ENCODE data around the gene IFNL3.
"Not testable (repeated sequence)": the region's sequence is repeated elsewhere in the genome, so short reads cannot be mapped to it uniquely, and the experiment has no call there.

Gene IFNL3

DNA sequence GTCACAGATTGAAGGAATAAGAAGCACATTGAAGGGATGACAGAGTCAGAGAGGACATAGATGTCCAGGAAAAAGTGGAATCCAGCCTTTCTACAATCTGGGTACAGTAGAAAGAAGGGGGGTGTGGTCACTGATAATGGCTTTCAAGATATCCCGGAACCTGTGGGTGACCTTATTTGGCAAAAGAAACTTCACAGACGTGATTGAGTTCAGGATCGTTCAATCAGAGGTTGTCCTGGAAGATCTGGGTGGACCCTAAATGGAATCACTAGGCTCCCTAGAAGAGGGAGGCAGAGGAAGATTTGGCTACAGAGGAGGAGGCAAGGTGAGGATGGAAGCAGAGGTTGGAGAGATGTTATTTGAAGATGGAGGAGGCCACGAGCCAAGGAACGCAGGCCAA, 27.7 kb downstream of the IFNL3 start:
- H3K4me1 Mint-ChIP-seq: no peaks in the 10 kb centered on the region
- no peak for DNase-seq
- no peaks in the 10 kb centered on the region for H3K9me3 Mint-ChIP-seq
- H3K27me3 Mint-ChIP-seq: peaks cover 58% of the 10 kb centered on the region
- no peaks in the 10 kb centered on the region for H3K36me3 Mint-ChIP-seq
- no peak overlapping the region for H3K27ac Mint-ChIP-seq
- H3K4me3 Mint-ChIP-seq: no peak overlapping the region
- CTCF ChIA-PET: no interaction called here

DNA sequence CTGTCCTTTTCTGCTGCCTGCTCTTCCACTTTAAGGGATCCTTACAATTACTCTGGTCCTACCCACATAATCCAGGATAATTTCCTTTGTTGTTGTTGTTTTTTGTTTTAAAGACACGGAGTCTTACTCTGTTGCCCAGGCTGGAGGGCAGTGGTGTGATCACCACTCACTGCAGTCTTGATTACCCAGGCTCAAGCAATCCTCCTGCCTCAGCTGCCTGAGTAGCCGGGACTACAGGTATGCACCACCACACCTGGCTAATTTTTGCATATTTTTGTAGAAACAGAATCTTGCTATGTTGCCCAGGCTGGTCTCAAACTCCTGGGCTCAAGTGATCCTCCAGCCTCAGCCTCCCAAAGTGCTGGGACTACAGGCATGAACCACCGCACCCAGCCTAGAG, 29.5 kb downstream of the IFNL3 start:
- not testable (repeated sequence) for H3K4me1 Mint-ChIP-seq, H3K9me3 Mint-ChIP-seq, H3K36me3 Mint-ChIP-seq, H3K4me3 Mint-ChIP-seq, H3K27ac Mint-ChIP-seq, DNase-seq
- peaks cover 49% of the 10 kb centered on the region for H3K27me3 Mint-ChIP-seq
- CTCF ChIA-PET: interaction anchor here (1.5 kb wide), 1 partner anchor 105 kb away, joined by 5 read pairs; no protein-coding TSS in a partner anchor

DNA sequence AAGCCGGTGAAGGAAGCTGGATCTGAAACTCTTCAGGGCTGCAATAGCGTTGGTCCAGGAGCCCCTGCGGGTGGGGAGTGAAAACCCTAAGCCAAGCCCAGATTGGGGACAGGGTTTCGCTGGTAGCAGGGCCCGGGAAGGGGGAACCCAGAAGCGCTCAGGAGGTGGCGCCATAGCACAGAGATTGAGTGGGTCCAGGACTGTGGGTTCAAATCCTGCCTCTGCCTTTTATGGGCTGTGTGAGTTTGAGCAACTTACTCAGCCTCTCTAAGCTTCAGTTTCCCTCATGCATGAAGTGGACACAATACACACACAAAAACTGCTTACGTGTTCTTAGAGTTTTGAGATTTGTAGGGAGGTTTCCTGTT, 32.4 kb downstream of the IFNL3 start:
- Mint-ChIP-seq H3K36me3 (no peaks in the 10 kb centered on the region), H3K27me3 (peaks cover 42% of the 10 kb centered on the region), H3K9me3 (no peaks in the 10 kb centered on the region), H3K27ac (no peak overlapping the region), H3K4me1 (no peaks in the 10 kb centered on the region), H3K4me3 (no peak overlapping the region)
- peak; percentile 79 for DNase-seq
- CTCF ChIA-PET: interaction anchor here (0.6 to 2.4 kb wide), 5 partner anchors 25 to 229 kb away, joined by 3 to 8 read pairs (median 3); partner anchors contain the start of gene PLEKHG2

DNA sequence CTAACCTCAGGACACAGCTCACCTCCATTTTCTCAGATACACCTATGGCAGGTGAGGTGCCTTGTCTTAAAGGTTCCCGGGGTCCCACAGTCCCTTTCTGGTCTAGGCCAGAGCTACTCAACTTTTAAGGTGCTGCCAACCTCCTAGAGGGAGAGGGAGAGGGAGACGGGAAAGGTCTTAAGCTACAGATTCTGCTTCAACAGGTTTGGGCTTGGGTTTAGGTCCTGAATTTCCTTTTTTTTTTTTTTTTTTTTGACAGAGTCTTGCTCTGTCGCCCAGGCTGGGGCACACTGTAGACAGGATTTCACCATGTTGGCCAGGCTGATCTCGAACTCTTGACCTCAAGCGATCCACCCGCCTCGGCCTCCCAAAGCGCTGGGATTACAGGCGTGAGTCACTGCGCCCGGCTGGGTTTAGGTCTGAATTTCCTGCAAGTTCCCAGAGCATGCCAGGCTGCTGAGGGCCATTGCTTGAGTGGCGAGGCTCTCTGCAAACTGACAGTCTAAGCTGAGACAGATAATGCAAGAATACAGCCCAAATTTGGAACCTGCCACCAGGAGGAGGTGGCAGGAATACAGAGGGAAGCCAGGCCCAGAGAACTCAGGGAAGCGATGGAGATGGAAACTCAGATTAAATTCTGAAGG, 33.0 kb downstream of the IFNL3 start:
- Mint-ChIP-seq H3K27me3 (peaks cover 38% of the 10 kb centered on the region), H3K4me3 (no peak overlapping the region), H3K9me3 (no peaks in the 10 kb centered on the region), H3K4me1 (no peaks in the 10 kb centered on the region), H3K36me3 (no peaks in the 10 kb centered on the region), H3K27ac (no peak overlapping the region)
- no peak for DNase-seq
- CTCF ChIA-PET: interaction anchor here (2.0 to 2.4 kb wide), 2 partner anchors 118 to 200 kb away, joined by 8 read pairs; partner anchors contain the start of gene PLEKHG2

DNA sequence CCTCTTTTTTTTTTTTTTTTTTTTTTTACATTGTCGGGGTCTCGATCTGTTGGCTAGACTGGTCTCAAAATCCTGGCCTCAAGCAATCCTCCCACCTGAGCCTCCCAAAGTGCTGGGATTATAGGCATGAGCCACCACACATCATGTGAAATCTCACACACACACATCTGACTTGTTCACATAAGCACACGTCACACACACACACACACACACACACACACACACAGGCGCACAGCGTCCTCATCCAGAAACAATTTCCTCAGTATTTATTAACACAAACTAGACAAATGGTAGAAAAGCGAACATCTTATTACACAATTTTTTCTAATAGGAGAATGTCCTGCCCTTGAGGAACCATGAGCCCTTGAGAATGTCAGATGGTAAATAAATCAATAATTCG, 35.6 kb downstream of the IFNL3 start:
- CTCF ChIA-PET: no interaction called here
- peaks cover 55% of the 10 kb centered on the region for H3K27me3 Mint-ChIP-seq

DNA sequence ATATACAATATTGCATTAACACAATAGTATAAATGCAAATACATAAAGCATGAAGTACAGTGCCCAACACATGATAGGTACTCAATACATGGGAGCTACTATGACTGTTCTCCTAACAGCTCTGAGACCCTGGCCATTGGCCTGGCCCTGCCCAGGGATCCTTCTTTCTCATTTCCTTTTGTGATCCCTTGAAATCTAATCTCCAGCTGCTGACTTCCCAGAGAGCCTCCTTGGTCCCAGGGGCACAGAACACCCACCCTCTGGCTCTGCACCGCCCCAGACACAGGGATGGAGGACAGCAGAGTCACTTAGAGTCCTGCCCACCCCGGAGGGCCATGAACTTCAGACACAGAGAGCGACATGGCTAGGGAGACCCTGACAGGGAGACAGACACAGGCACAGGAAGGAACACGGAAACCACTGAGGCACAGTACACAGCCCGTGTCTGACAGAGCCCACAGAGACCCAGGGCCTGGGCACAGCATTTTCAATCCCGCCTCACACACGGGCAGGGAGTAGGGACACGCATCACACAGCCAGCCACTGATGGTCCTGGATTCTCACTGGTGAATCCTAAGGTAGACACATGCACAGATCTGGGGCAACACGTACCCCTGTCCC, 36.5 kb downstream of the IFNL3 start:
- Mint-ChIP-seq H3K9me3 (no peaks in the 10 kb centered on the region), H3K4me1 (no peaks in the 10 kb centered on the region), H3K27ac (no peak overlapping the region), H3K4me3 (no peak overlapping the region), H3K27me3 (peaks cover 58% of the 10 kb centered on the region), H3K36me3 (no peaks in the 10 kb centered on the region)
- CTCF ChIA-PET: no interaction called here
- DNase-seq: no peak

More for the DNA sequence above, 35.6 kb downstream of the IFNL3 start:
- no peak overlapping the region for H3K4me3 Mint-ChIP-seq
- no peaks in the 10 kb centered on the region for H3K36me3 Mint-ChIP-seq
- no peaks in the 10 kb centered on the region for H3K4me1 Mint-ChIP-seq
- no peak overlapping the region for H3K27ac Mint-ChIP-seq
- no peaks in the 10 kb centered on the region for H3K9me3 Mint-ChIP-seq
- DNase-seq: no peak

DNA sequence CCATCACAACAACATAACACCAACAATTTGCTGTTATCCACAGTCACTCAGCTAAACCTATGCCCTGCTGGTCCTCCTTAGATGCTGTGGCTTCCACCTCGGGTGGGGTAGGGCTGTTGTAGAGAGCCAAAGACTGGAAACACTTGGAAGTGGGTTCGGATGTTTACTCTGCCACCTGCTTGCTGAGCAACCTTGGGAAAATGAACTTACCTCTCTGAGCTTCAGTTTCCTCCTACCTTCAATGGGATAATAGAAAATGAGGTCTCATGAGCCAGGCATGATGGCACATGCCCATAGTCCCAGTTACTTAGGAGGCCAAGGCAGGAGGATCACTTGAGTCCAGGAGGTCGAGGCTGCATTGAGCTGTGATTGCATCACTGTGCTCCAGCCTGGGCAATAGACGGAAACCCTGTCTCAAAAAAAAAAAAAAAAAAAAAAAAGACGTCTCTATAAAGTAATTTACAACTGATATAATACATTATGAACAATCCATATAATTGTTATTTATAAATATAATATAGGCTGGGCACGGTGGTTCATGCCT, 37.4 kb downstream of the IFNL3 start:
- CTCF ChIA-PET: interaction anchor here (0.6 kb wide), 1 partner anchor 8 kb away, joined by 3 read pairs; no protein-coding TSS in a partner anchor
- Mint-ChIP-seq H3K27ac (no peak overlapping the region), H3K27me3 (peaks cover 67% of the 10 kb centered on the region), H3K36me3 (no peaks in the 10 kb centered on the region), H3K4me1 (no peaks in the 10 kb centered on the region), H3K4me3 (no peak overlapping the region), H3K9me3 (no peaks in the 10 kb centered on the region)
- DNase-seq: no peak

DNA sequence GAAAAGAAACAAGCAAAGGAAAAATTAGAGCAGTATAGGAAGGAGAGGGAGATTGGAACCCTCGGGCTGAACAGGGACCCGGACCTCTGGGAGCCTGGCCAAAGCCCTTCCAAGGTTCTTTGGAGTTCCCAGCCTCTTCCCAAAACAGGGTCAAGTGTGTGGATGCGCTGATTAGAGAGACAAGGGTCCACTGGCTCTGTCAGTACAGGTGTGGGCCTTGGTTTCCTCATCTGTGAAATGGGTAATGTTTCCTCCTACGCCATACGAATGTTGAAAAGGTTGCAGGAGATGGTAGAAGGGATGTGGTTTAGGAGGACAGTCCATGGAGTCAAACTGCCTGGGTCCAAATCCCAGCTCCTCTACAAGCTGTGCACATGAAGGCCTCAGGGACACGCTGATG, 38.7 kb downstream of the IFNL3 start:
- Mint-ChIP-seq H3K27ac (no peak overlapping the region), H3K4me3 (no peak overlapping the region), H3K36me3 (no peaks in the 10 kb centered on the region), H3K27me3 (peaks cover 70% of the 10 kb centered on the region), H3K4me1 (no peaks in the 10 kb centered on the region), H3K9me3 (no peaks in the 10 kb centered on the region)
- CTCF ChIA-PET: no interaction called here
- no peak for DNase-seq

DNA sequence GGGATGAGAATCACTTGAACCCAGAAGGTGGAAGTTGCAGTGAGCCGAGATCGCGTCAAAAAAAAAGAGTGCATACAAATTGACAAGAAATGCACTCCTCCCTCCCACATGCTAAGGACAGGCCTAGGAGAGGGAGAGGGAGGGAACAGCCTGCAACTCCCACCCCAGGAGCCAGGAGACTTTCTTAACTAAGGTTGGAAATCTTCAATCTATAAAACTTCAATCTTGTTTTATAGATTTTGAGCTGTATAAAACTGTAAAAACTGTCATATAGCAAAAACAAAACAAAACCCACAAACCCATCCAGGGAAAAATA, 39.4 kb downstream of the IFNL3 start:
- Mint-ChIP-seq H3K4me1 (no peaks in the 10 kb centered on the region), H3K27me3 (peaks cover 76% of the 10 kb centered on the region), H3K27ac (no peak overlapping the region), H3K4me3 (no peak overlapping the region), H3K9me3 (no peaks in the 10 kb centered on the region), H3K36me3 (no peaks in the 10 kb centered on the region)
- DNase-seq: no peak
- CTCF ChIA-PET: no interaction called here

DNA sequence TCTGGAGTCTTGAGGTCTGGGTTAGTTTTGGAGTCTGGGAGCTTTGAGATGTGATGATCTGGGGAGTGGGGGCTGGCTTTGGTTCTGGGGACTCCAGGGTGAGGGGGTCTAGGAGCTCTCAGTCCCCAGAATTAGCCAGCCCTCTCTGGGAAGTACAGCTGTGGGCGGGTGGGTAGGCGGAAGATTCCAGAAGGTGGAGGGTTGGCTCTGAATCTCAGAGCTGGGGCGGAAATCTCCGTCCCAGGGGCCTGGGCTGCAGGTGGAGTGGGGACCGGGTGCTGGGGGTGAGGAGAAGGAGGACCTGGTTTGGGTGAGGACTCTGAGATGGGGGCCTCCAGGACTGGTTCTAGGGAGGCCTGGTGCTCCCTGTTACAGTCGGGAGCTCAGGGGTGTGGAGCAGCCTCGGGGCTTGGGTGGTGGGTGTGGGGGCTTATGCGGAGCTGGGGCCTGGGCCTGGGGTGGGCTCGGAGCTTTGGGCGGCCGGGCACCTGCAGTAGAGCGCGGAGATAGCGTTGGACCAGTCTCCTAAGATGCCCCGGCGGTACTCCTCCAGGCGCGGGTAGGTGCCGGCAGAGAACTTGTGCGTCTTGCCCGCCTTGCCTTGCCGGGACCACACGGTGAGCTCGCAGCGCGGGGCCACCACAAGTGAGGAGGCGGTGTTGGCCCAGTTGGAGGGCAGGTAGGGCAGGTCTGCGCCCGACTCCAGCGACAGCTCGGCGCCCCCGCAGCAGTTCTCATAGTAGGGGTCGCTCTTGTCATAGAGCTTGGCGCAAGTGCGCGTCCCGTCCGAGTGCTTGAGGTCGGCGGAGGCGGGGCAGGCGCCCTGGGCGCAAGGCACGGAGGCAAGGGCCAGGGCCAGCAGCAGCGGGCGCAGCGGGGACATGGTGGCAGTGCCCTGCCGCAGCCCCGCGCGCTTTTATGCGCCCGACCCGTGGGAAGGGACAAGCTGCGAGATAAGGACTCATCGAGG, 41.1 kb downstream of the IFNL3 start, which contains the start of gene SYCN:
TSS of gene SYCN (minus strand) at position 892 of the 970 bp plus-strand sequence. CDS start at position 883, 9 bp downstream.
- no peak for DNase-seq
- Mint-ChIP-seq H3K9me3 (no peaks in the 10 kb centered on the region), H3K4me1 (no peaks in the 10 kb centered on the region), H3K4me3 (no peak within 1 kb of the TSS), H3K36me3 (no peaks in the 10 kb centered on the region), H3K27ac (no peak within 1 kb of the TSS), H3K27me3 (peaks cover 87% of the 10 kb centered on the region)
- CTCF ChIA-PET: no interaction called here

DNA sequence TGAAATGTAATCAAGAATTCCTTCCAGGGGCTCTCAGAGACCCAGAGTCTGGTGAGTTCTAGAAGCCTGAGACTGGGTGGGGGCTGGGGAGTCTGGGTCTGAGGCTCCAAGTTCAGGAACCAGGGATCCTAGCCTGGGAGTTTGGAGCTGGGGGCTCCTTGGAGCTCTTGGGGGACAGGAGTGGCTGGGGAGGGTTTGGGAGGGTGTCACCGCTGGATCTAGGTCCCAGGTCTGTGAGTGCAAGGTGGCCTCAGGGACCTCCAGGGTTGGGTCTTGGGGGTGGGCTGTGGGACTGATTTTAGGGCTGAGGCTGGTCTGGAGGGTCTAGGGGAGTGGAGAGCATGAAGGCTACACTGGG, 41.8 kb downstream of the IFNL3 start:
- Mint-ChIP-seq H3K27me3 (peaks cover 89% of the 10 kb centered on the region), H3K36me3 (no peaks in the 10 kb centered on the region), H3K4me3 (no peak overlapping the region), H3K4me1 (no peaks in the 10 kb centered on the region), H3K27ac (no peak overlapping the region), H3K9me3 (no peaks in the 10 kb centered on the region)
- no peak for DNase-seq
- CTCF ChIA-PET: no interaction called here

DNA sequence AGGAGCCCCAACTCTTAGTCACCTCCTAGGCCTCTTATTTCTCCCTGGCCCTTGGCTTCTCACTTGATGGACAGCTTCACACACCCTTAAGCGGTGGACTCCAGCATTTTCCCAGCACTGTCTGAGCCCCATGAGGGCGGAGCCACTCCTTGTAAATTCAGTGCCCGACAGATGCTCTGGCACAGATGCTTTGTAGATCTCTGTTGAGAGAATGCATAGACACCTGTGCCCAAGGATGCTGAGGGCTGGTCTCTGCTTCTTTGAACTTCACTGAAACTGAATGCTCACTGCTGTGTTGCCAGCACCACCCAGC, 44.0 kb downstream of the IFNL3 start:
- Mint-ChIP-seq H3K27ac (no peak overlapping the region), H3K36me3 (no peaks in the 10 kb centered on the region), H3K4me3 (no peak overlapping the region), H3K4me1 (peaks cover 15% of the 10 kb centered on the region), H3K9me3 (no peaks in the 10 kb centered on the region), H3K27me3 (peaks cover 100% of the 10 kb centered on the region)
- no peak for DNase-seq
- CTCF ChIA-PET: interaction anchor here (1.1 kb wide), 1 partner anchor 90 kb away, joined by 3 read pairs; no protein-coding TSS in a partner anchor

DNA sequence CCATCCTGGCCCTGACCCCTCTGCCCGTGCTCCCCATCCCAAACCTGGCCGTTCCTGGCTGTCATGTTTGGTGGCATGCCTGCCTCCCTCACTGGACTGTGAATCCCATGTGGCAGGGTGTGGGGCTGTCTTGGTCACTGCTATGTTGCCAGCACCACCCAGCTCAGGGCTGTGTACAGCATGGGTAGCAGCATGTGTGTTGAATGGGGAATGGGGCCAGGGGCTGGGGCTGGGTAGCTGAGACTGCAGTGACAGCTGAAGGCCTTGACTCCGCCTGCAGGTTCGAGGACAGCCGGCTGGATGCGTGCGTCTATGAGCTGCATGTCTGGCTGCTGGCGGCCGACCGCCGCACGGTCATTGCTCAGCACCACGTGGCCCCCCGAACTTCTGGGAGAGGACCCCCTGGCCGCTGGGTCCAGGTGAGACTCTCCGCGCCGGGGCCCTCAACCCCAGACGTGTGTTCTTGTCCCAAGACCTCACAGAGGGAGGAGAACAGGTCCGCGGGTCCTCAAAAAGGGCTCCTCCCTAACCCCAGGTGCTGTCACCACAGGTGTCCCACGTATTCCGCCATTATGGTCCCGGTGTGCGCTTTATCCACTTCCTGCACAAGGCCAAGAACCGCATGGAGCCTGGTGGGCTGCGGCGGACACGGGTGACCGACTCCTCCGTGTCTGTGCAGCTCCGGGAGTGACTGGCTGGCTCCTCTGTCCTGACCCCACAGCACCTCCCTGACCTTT, 44.6 kb downstream of the IFNL3 start:
- H3K27ac Mint-ChIP-seq: no peak overlapping the region
- H3K36me3 Mint-ChIP-seq: no peaks in the 10 kb centered on the region
- H3K4me1 Mint-ChIP-seq: peaks cover 21% of the 10 kb centered on the region
- H3K4me3 Mint-ChIP-seq: no peak overlapping the region
- CTCF ChIA-PET: interaction anchor here (1.1 kb wide), 1 partner anchor 89 kb away, joined by 3 read pairs; no protein-coding TSS in a partner anchor
- no peaks in the 10 kb centered on the region for H3K9me3 Mint-ChIP-seq
- no peak for DNase-seq
- peaks cover 100% of the 10 kb centered on the region for H3K27me3 Mint-ChIP-seq

DNA sequence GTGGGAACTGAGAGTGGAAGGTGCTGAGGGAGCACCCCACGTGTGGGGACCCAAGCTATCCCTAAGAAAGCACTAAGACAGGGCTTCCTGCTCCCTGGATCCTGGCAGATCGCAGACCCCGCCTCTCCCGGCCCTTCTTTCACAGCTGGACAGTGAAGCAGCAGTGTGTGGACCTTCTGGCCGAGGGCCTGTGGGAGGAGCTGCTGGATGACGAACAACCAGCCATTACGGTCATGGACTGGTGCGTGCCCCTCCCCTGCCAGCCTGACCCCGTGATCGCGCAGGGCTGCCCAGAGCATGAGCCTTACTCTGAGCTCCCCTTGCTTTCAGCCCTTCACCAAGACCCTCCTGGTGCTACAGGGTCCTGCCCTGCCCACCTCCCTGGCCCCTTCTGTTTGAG, 45.8 kb downstream of the IFNL3 start:
- H3K36me3 Mint-ChIP-seq: no peaks in the 10 kb centered on the region
- CTCF ChIA-PET: interaction anchor here (0.6 to 1.2 kb wide), 3 partner anchors 8 to 77 kb away, joined by 3 read pairs; no protein-coding TSS in a partner anchor

More for the DNA sequence above, 45.8 kb downstream of the IFNL3 start:
- Mint-ChIP-seq H3K9me3 (no peaks in the 10 kb centered on the region), H3K27ac (no peak overlapping the region), H3K27me3 (peaks cover 97% of the 10 kb centered on the region), H3K4me3 (no peak overlapping the region), H3K4me1 (peaks cover 23% of the 10 kb centered on the region)
- no peak for DNase-seq

Data from activated naive CD4-positive, alpha-beta T cell treated with anti-CD3 and anti-CD28 coated beads, Interleukin-2, amount 10 ng/mL, durations not matched to agents 7 days and 5 days (primary cell).